GM19240 (cell line): ENCODE results near the gene RALGDS.

Source experiments
- DNase-seq: peaks from one replicate; pipeline ENCODE4 v3.0.0; 2011; ENCODE audit warnings: low spot score; ENCODE audit not compliant: insufficient read length

Gene RALGDS

DNA sequence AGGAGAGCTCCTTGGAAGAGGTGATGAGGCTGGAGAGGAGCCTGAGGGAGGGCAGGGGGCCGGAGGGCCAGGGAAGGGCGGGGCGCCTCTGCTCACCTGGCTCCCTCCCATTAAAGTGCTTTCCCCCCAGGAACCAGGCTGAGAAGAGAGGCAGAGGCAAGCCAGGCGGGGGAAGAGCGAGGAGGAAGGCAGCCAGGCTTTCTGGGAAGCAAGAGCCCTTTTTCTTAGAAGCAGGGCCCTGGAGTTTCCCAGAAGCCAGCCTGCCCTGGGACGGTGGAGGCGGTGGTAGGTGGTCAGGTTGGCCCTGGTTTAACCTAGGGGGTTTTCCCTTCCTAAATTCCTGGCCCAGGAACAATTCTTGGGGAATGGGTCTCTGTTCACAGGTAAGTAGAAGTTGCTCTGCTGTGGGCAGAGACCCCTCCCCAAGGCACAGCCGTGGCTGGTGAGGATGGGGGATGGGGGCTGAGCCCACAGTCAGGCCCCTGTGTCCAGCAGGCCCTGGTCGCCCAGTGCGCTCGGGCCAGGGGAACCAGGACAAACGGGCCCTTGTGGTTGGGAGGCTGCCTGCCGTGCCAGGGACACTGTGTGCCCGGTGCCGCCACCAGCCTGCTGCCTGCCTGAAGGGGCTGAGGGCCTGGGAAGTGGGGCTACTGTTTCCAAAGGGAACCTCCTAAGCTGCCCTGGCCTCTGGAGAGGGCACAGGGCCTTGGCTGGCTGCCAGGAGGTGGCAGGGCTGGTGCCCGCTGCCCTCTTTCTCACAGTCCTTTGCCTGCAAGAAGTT lies 16.6 kb upstream of the RALGDS start:
- no peak for DNase-seq

DNA sequence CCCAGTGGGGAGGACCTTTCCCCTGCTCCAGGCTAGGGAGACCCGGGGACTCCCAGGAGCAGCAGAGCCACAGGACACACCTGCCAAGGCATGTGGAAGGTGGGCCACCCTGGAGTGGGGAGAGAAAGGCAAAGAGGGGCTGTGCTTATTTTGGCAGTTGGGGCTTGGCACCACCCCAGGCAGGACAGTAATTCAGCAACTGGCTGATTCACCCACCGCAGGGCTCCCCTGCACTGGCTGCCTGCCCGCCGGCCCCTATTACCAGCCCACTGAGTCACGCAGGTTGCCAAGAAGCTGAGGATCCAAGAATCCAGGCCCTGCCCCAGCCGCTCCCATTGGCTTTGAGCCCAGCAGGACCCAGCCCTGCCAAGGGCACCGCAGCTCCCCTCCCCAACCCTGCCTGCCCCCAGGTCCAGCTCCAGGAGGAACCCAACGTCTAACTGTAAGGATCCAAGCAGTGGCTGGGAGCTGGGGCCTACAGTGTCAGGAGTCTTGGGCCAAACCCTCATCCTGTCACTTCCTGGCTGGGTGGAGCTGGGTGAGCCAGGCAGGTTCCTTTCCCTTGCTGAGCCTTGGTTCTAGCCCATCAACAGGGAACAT lies 14.2 kb upstream of the RALGDS start:
- no peak for DNase-seq

DNA sequence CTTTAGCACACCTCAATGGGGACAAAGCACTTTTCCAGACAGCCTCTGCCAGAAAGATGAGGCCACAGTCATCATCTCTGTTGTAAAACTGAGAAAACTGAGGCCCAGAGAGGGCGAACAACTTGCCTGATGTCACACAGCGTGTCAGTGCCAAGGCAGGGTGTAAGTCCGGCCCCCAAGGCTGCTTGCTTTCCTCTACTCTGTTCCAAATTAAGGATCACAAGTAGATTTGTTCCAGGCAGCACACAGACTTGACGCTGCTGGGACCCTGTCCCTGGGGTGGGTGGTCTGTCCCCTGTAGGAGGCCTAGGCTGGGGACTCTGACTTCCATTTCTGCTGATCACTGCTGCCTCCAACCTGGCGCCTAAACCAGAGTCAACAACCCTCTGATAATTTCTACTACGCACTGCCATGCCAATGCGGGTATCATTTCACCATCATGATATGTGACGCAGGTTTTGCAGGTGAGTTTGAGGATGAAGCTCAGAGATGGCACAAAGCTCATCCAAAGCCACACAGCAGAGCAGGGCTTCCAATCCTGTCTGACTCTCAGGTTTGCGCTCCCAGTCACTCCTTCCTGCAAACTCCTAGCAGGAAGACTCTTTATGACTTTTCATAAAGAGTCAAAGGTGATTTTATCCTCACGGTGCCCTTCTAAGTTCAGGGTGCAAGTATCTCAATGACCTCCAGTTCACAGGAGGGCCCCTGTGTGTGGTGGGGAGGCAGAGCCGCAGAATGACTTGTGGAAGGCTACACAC lies 13.5 kb upstream of the RALGDS start:
- no peak for DNase-seq

DNA sequence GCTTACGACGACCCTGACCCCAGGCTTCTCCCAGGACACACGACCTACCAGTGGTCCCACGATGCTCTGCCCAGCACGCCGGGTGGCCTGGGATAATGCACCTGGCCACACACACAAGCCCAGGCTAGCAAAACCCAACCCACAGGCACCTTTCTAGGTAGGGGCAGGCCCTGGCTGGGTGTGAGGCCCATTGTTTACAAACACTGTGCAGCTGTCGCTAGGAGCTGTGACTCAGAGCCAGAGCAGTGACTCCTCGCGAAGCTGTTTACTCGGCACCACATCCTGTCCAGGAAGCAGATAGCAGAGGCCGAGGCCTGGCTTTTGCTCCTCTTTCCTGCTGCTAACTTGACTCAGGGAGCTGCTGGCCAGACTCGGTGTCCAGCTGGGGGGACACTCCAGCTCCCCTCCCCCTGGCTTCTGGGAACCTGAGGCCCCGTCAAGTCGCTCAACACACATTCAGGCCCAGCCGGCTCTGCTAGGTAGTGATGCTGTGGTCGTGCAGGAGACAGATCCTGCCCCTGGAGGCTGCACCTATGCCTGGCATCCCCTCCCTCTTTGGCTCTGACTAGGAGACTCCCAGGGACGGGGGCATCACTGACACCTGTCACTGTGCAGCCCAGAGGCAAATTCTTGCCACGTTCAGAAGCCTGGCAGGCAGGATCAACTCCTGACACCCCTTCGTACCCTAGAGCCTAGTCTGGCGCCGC lies 12.8 kb upstream of the RALGDS start:
- DNase-seq: peak; percentile 99

DNA sequence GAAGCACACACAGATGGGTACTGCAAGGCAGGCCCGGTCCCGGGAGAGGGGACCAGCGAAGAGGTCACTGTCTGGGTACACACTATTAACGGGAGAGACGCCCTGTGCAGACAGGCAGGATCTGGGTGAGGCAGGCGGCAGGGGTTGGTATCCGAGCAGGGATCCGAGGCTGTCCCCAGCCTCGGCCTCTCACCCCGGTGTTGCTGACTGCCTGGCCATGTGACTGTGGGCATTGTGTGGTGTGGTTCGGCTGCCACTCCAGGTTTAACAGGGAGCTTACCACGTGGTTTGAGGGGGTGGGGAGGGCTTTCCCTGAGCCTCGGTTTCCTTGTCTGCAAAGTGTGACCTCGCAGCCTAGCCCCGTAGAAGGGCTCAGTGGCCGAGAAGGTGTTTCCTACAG lies 11.1 kb upstream of the RALGDS start:
- no peak for DNase-seq

DNA sequence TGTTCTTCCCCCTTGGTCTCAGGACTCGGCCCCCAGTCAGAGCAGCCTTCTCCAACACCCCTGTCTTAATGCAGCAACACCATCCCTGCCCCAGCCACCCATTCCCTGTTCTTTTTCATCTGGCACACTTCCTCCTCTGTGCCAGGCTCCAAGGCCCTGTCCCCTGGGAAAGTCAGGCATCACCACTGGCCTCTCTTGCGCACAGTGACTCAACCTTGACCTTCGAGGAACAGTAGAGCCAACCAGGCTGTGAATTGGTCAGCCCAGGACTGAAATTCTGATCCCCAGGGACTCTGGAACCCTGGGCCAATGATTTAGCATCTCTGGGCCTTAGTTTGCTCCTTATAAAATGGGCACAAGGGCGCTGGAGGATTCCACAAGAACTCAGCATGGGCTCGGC lies 10.5 kb upstream of the RALGDS start:
- DNase-seq: no peak

DNA sequence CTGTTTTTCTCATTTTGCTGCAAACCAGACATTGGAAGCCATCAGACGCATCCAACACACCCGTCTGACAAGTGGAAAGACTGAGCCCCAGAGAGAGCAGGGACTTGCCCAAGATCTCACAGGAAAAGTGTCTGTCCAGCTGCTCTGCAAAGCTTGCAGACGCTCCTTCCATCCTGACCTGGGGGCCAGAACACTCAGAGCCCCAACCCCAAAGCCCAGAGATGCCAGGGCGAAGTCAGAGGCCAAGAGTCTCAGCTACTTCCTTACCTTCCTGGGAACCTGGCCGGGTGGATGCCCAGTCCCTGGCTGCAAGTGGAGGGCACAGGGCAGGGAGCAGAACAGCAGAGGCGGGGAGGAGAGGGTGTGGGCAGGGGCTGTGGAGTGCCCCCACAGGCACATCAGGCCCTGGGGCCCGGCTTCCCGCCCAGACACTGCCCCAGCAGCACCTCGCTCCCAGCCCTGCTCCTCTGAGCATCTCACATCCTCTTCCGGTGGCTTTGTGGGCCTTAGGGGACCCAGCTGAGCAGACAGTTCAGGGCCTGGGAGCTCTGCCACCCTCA lies 9.7 kb upstream of the RALGDS start:
- peak; percentile 78 for DNase-seq

DNA sequence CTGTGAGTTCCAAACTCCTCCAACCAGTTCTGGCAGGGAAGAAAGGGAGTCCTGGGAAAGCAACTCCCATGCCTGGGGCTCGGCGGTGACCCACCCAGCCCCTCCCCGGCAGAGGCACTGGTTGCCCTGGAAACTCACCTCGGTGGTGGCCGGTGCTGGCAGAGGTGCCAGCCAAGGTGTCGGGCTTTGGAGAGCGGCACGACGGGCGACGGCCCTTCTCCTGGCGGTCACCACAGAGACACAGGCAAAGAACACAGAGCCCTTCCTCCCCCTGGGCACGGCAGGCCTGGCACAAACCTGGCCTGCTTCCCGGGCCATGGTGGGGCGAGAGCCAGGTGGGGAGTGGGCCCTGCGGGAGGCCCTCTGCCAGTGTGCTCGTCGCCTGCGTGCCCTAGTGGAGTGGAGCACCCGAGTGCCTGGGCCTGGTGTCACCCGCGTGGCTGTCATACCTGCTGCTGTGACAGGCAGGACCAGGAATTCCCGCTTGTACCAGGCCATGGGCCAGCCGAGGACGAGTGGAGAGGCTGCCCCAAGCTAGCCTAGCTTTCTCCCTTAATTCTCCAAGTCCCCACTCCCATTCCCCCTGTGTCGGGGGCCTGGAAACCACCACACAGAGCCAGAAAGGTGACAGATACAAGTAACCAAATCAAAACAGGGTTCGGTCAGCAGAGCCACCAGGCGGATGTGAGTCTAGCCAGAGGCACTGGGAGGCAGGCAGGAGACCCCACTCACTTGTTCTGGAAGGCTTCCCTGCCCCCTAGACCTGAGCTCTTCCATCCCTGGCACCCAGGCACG lies 8.2 kb upstream of the RALGDS start:
- DNase-seq: no peak

DNA sequence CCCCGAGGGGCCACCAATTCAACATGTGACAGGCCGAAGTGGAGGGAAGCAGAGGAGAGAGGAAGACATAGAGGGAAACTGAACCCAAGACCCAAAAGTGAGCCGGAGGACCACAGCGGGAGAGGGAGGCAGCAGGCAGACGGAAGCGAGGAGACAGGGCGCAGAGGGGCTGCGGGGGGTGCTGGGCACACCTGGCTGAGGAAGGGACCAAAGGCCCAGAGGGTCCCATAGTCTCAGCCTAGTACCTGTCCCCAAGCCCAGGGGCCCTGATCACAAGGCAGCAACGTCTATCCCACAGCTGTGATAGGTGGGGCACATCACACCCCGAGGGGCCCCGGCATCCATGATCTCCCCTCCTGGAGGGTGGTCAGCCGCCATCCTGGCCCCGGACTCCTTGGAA lies 7.1 kb upstream of the RALGDS start:
- no peak for DNase-seq

DNA sequence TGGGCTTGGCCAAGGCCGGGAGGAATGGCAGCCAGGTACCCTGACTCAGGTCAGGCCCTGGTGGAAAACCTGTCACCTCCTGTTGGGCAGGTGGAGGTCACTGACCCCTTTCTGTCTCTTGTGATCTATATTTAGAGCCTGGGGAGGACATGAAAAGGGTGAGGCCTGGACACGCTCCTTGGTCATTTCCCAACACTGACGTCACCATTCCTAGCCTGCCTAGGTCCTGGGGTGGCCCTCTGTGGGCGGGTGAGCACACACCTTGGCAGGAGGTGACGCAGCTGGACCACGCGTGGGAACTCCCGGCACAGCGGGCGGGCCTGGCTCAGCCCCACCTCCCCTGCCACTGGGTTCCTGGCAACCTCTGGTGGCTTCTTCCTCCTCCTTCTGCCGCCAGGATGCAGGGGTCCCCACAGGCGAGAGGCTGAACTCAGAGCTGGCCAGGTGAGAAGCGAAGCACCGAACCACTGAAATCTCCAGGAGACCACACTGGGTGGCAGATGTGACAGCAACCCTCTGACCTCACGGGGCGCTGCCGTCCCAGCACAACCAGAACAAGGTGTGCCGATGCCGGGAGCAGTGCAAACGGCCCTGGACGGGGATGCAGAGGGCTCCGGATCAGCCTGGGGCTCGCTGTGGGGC lies 6.4 kb upstream of the RALGDS start:
- DNase-seq: no peak

DNA sequence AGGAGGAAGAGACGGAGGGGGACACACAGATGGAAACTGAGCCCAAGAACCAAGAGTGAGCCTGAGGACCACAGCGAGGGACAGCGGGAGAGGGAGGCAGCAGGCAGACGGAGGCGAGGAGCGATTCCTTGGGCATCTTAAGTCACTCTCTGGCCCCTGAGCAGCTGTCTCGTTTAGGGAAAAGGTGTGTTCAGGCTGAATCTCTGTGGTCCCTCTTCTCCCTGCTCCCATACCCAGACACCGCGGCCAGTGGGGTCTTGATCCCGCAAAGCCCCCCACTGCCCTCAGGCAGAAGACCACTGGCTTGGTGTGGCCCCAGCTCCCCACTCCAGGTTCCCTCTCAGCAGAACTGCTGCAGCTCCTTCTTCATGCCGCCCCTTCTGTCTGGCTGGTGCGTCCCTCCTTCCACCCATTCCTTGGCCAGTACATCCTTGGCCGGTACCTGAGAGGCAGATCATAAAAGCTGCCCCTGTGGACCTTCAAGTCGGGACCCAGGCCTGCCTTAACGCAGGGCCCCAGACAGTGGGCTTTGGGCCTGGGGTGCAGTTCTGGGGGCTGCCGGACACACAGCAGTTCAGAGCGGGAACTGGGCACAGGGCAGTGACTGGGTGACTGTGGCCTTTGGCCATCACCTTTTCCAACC lies 5.8 kb upstream of the RALGDS start:
- no peak for DNase-seq

DNA sequence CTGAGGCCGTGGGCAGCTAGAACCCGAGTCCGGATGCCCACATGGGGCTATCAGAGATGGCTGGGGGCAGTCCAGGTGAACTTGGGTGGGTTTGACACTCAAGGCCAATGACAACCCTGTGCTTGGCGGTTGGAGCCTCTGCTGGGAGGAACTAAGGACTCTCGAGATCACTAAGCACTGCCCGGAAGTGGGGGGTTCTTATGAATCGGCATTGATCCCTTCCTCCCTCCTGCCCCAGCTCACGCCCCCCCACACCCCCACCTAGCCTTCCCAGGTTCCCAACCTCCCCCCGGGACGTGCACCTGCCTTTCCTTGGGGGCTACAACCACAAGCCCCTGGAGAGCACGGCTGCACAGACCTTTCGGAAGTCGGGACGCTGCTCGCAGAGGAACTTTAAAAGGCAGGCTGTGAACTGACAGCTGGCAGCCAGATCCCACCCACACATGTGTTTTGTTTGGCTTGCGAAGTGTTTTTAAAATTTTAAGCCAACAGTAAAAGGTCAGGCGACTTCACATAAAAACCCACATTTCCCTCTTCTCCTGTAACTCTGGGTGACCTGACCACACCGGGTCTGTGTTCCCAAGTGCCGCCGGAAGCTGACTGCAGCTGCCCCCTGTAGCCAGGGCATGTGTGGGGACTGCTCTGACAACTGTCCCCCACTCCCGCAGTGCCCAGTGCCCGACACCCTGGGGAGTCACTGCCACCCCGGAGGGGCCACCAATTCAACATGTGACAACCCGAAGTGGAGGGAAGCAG lies 5.1 kb upstream of the RALGDS start:
- peak; percentile 67 for DNase-seq

DNA sequence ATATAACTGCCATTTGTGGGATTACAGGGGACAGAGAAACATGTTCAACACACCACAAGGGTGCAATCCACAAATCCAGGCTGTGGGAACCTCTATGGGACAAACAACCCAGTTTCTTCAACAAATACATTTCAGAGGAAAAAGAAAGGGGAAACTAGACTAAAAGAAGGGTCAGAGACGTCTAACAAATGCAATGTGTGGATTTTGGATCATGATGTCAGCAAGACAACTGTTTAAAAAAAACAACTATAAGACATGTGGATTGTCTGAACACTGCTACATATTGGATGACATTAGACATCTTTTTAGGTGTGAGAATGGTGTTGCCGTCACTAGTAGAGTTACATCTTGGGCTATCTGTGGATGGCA lies 3.9 kb upstream of the RALGDS start:
- DNase-seq: no peak

DNA sequence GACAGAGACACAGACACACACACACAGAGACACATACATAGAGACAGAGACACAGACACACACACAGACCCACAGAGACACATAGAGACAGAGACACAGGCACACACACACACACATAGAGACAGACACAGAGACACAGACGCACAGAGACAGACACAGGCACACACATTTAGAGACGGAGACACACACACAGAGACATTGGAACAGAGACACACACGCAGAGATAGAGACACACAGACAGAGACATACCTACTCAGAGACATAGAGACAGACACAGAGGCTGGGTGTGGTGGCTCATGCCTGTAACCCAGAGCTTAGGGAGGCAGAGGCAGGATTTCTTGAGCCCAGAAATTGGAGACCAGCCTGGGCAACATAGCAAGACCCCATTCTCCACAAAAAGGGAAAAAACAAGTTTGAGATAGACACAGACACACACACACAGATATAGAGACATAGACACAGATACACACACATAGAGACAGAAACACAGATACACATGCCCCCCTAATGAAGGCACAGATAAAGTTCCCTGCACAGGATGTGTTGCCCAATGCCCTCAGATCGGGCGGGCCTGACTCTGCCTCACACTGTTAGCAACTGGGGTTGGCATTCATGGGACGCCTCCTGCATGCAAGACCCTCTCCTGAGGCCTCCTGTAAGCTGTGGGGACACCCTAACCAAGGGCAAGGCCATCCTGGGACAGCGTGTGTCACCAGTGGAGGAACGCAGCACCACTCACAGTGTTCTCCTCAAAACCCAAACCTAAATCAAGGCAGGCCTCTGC lies 3.3 kb upstream of the RALGDS start:
- DNase-seq: no peak

DNA sequence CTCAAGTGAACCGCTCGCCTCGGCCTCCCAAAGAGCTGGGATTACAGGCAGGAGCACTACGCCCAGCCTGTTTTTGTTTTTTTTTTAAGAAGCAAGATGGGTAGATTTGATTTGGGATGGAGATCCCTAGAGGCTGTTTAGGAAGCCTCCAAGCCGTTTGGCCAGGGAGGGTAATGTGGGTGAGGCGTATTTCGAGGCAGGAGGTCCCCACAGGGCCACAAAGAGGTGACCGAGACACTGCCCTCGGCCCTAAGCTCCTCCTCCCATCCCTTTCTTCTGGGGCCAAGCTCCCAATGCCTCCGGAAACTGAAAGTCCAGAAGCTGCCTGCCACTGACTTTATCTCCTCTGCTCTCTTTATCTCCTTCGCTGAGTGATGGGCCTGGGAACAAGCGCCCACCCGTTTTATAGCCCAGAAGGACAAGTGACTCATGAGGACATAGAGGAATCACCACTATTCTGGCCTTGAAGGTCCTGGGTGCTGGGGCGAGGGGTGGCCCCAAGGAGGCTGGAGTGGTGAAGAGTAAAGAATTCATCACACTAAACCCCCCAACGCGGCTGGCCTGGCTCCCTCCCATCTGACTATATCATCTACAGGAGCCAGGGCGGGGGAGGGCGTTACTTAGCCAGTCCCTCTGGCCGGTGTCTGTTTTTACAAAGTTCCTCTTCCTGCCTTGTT lies 2.0 kb upstream of the RALGDS start:
- no peak for DNase-seq

DNA sequence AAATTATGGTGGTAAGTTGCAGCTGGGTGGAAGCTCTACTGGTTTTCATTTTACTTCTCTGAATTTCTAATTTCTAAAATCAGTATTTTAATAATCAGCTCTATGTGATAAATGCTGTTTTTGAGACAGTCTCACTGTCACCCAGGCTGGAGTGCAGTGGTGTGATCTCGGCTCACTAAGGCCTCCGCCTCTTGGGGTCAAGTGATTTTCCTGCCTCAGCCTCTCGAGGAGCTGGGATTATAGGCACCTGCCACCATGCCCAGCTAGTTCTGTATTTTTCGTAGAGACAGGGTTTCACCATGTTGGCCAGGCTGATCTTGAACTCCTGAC lies 1.5 kb upstream of the RALGDS start:
- no peak for DNase-seq

DNA sequence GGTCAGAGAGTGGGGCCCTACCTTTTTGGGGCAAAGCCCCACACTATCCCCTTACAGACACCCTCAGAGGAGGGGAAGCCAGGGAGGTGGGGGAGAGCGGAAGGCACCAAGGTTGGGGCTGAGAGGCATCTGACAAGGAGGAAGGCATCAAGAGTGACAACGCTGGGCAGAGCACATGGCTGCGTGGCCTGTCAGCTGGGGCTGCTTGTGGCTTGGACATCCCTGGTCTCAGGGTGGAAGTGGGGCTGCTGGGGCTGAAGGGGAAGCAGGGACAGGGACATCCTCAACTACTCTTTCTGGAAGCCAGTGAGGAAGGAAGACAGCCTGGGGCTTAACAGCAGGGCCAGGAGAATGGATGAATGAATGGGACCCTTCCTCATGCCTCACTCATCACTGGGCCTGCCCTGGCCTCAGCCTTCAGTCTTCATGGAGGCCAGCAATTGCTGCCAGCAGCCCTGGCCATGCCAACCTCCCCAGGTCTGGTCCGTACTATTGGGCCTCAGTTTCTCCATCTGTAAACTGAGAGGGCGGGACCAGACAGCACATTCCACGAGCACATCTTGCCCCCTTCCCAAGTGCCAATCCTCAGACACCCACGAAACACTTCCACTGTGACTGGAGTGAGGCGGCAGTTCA lies 993 bp upstream of the RALGDS start:
- no peak for DNase-seq
